ENCODE measurements around the gene SLC5A11. TPM values are rescaled to one million over a fixed set of nuclear protein-coding genes. Genes with fewer than 3 reads are reported as not detected.

Gene SLC5A11
- 0.45 to 0.72 TPM (median 0.64 TPM) in 5 replicates for total RNA-seq (2022; extraction: Qiagen RNA extraction; ENCODE audit: low read depth)

GRCh38 chr16:24845726-24846547 lies at the start of gene SLC5A11:
Gene SLC5A11, plus strand, starts transcription at chr16:24845963. Its CDS starts 12,681 bp downstream, at chr16:24858644.

Other genes with a start within 250 kb of the SLC5A11 start
- gene TNRC6A, start 116.3 kb upstream of the SLC5A11 start, total RNA-seq (2022; extraction: Qiagen RNA extraction; ENCODE audit: low read depth) = 23.9 to 31.2 TPM (median 25.7 TPM) in 5 replicates
- 56.9 to 66.4 TPM (median 62.1 TPM) in 5 replicates for gene ARHGAP17, start 169.4 kb downstream of the SLC5A11 start, total RNA-seq (2022; extraction: Qiagen RNA extraction; ENCODE audit: low read depth)